DOHH2 (cell line): ENCODE results near the gene MTFR1L.

Experiments used
- EZH2phosphoT487 ChIP-seq: fragments of 200-600 bp; sonication (generic); IDR thresholded peaks from 2 replicates; pipeline ENCODE4 v1.6.1; 2017; ENCODE audit warnings: borderline replicate concordance, mild to moderate bottlenecking, antibody characterized with exemption, low read length, moderate library complexity, mixed read lengths
- TF ChIP-seq, protein P1 (sequence below): fragments of 200-600 bp; sonication (generic); IDR thresholded peaks from one replicate; pipeline ENCODE4 v1.5.1; 2014; ENCODE audit warnings: antibody characterized with exemption, mild to moderate bottlenecking, low read depth, low read length; ENCODE audit not compliant: poor library complexity, severe bottlenecking

DNA sequence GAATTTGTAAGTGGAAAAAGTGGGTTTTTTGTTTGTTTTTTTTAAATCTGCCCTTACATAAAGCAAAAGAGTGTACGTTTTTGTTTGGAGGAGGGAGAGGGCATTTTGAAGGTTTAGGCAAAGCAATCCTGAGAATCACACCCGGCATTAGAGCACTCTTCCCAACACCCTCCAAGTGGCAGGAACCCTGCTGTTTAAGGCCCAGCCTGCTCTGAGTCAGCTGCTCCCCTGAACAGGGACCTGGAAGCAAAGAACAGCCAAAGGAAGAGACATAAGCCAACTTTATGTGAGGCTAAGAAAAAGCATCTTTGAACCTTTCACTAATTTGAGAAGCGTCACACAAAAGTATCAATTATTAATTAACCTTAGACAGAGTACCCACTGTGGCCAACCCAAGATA, 16.9 kb downstream of the MTFR1L start:
- TF ChIP-seq EZH2phosphoT487, result no peak
- TF ChIP-seq, protein P1, sequence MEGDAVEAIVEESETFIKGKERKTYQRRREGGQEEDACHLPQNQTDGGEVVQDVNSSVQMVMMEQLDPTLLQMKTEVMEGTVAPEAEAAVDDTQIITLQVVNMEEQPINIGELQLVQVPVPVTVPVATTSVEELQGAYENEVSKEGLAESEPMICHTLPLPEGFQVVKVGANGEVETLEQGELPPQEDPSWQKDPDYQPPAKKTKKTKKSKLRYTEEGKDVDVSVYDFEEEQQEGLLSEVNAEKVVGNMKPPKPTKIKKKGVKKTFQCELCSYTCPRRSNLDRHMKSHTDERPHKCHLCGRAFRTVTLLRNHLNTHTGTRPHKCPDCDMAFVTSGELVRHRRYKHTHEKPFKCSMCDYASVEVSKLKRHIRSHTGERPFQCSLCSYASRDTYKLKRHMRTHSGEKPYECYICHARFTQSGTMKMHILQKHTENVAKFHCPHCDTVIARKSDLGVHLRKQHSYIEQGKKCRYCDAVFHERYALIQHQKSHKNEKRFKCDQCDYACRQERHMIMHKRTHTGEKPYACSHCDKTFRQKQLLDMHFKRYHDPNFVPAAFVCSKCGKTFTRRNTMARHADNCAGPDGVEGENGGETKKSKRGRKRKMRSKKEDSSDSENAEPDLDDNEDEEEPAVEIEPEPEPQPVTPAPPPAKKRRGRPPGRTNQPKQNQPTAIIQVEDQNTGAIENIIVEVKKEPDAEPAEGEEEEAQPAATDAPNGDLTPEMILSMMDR, result no peak
